ENCODE data around the gene CNGB1. TPM values are rescaled to one million over a fixed set of nuclear protein-coding genes. Genes with fewer than 3 reads are reported as not detected.

Gene CNGB1
- total RNA-seq, 1 donor from 2014 or later = 0.91 TPM

GRCh38 chr16:57999971-58000705 lies 29.2 kb upstream of the CNGB1 start, which contains the start of gene ZNF319:
ZNF319 (minus strand) TSS chr16:58000672; CDS start chr16:57998265, 2,407 bp downstream.
- H3K4me3 Mint-ChIP-seq (ENCODE audit: unreplicated experiment) = peak within 1 kb of the TSS; percentile 92
- H3K27me3 Mint-ChIP-seq (ENCODE audit: unreplicated experiment) = peaks cover 8% of the 10 kb centered on the region
- peak within 1 kb of the TSS; percentile 89 for H3K27ac Mint-ChIP-seq (ENCODE audit: unreplicated experiment)
- H3K36me3 Mint-ChIP-seq (ENCODE audit: unreplicated experiment) = no peaks in the 10 kb centered on the region
- DNase-seq = peak; percentile 45
- TF ChIP-seq, protein P1, sequence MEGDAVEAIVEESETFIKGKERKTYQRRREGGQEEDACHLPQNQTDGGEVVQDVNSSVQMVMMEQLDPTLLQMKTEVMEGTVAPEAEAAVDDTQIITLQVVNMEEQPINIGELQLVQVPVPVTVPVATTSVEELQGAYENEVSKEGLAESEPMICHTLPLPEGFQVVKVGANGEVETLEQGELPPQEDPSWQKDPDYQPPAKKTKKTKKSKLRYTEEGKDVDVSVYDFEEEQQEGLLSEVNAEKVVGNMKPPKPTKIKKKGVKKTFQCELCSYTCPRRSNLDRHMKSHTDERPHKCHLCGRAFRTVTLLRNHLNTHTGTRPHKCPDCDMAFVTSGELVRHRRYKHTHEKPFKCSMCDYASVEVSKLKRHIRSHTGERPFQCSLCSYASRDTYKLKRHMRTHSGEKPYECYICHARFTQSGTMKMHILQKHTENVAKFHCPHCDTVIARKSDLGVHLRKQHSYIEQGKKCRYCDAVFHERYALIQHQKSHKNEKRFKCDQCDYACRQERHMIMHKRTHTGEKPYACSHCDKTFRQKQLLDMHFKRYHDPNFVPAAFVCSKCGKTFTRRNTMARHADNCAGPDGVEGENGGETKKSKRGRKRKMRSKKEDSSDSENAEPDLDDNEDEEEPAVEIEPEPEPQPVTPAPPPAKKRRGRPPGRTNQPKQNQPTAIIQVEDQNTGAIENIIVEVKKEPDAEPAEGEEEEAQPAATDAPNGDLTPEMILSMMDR (IDR thresholded peaks at IDR 0.05; ENCODE audit: partially characterized antibody, unreplicated experiment) = no peak
- H3K9me3 Mint-ChIP-seq (ENCODE audit: unreplicated experiment) = peaks cover 11% of the 10 kb centered on the region
- peaks cover 17% of the 10 kb centered on the region for H3K4me1 Mint-ChIP-seq (ENCODE audit: low read depth, unreplicated experiment)

- peak overlapping the region; percentile 73 for H3K27ac Mint-ChIP-seq (ENCODE audit: unreplicated experiment)
These were observed 28.5 kb upstream of the CNGB1 start for GRCh38 chr16:57999366-57999970.

DNA sequence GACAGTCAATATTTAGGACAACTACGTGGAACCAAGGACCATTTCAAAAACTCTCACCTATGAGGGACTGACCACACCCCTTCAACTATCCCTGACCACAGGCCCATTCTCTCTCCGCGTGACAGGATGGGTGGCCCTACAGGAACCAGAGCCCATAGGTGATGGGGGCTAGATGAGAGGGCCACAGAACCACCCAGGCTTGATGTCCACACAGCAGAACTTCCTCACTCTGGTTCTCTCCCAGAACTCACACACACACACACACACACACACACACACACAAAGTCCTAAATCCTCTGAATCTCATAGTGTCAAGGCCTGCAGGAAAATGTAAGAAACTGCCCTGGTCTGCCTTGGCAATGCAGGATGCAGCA lies 28.1 kb upstream of the CNGB1 start:
- Mint-ChIP-seq H3K27me3 (ENCODE audit: unreplicated experiment) (peaks cover 8% of the 10 kb centered on the region), H3K9me3 (ENCODE audit: unreplicated experiment) (peaks cover 15% of the 10 kb centered on the region), H3K36me3 (ENCODE audit: unreplicated experiment) (no peaks in the 10 kb centered on the region), H3K4me1 (ENCODE audit: low read depth, unreplicated experiment) (peaks cover 16% of the 10 kb centered on the region), H3K4me3 (ENCODE audit: unreplicated experiment) (peak overlapping the region; percentile 85), H3K27ac (ENCODE audit: unreplicated experiment) (peak overlapping the region; percentile 73)
- DNase-seq = peak; percentile 2
- TF ChIP-seq, protein P1 (IDR thresholded peaks at IDR 0.05; ENCODE audit: partially characterized antibody, unreplicated experiment) = no peak

More at GRCh38 chr16:57999366-57999970, 28.5 kb upstream of the CNGB1 start:
- peaks cover 15% of the 10 kb centered on the region for H3K9me3 Mint-ChIP-seq (ENCODE audit: unreplicated experiment)
- peaks cover 8% of the 10 kb centered on the region for H3K27me3 Mint-ChIP-seq (ENCODE audit: unreplicated experiment)
- H3K4me1 Mint-ChIP-seq (ENCODE audit: low read depth, unreplicated experiment) = peaks cover 17% of the 10 kb centered on the region
- H3K4me3 Mint-ChIP-seq (ENCODE audit: unreplicated experiment) = peak overlapping the region; percentile 85
- TF ChIP-seq, protein P1 (IDR thresholded peaks at IDR 0.05; ENCODE audit: partially characterized antibody, unreplicated experiment) = no peak
- peak; percentile 7 for DNase-seq
- no peaks in the 10 kb centered on the region for H3K36me3 Mint-ChIP-seq (ENCODE audit: unreplicated experiment)

DNA sequence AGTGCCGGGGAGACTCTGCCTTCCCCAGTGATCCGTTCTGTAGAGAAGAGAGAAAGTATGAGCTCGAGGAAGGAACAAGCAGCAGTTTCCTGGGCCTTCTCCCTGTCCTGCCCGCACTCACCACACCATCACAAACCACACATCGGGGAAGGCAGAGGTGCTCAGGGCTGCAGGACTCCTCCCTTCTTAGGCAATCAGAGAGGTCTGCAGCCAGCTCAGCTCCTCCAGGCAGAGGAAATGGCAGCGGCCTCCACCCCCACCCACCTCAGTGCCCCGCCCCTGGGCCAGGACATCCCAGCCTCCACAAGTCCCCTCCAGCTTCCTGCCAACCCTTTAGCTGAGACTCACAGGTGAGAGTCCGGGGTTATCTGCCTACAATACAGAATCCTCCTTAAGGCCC lies 27.6 kb upstream of the CNGB1 start:
- Mint-ChIP-seq H3K4me1 (ENCODE audit: low read depth, unreplicated experiment) (peaks cover 13% of the 10 kb centered on the region), H3K4me3 (ENCODE audit: unreplicated experiment) (no peak overlapping the region), H3K36me3 (ENCODE audit: unreplicated experiment) (no peaks in the 10 kb centered on the region), H3K27ac (ENCODE audit: unreplicated experiment) (no peak overlapping the region), H3K27me3 (ENCODE audit: unreplicated experiment) (peaks cover 8% of the 10 kb centered on the region), H3K9me3 (ENCODE audit: unreplicated experiment) (peaks cover 15% of the 10 kb centered on the region)
- TF ChIP-seq, protein P1 (IDR thresholded peaks at IDR 0.05; ENCODE audit: partially characterized antibody, unreplicated experiment) = no peak
- peak; percentile 22 for DNase-seq

Data from glutamatergic neuron (in vitro differentiated cells).